ENCODE data around the gene AFDN.

AFDN gene

GRCh38 chr6:167826896-167827582, at the start of gene AFDN:
TSS of gene AFDN (plus strand) at chr6:167826911. CDS start at chr6:167827133, 222 bp downstream.
- no peak for DNase-seq (ENCODE audit: low spot score)

GRCh38 chr6:167778497-167779128, 48.1 kb upstream of the AFDN start:
- DNase-seq (ENCODE audit: low spot score), result no peak

- DNase-seq (ENCODE audit: low spot score), result no peak
Observed at GRCh38 chr6:167779129-167779992, 47.4 kb upstream of the AFDN start.

GRCh38 chr6:167779993-167780655, 46.6 kb upstream of the AFDN start:
- DNase-seq (ENCODE audit: low spot score), result no peak

GRCh38 chr6:167781066-167781767, 45.5 kb upstream of the AFDN start:
- DNase-seq (ENCODE audit: low spot score), result no peak

- DNase-seq (ENCODE audit: low spot score), result no peak
Observed at GRCh38 chr6:167781868-167782267, 44.8 kb upstream of the AFDN start.

- no peak for DNase-seq (ENCODE audit: low spot score)
Observed at GRCh38 chr6:167782698-167783517, 43.8 kb upstream of the AFDN start.

- no peak for DNase-seq (ENCODE audit: low spot score)
Observed at GRCh38 chr6:167786853-167787675, 39.6 kb upstream of the AFDN start.

- no peak for DNase-seq (ENCODE audit: low spot score)
Observed at GRCh38 chr6:167787896-167788562, 38.7 kb upstream of the AFDN start.

- DNase-seq (ENCODE audit: low spot score), result no peak
Observed at GRCh38 chr6:167788563-167788903, 38.2 kb upstream of the AFDN start.

GRCh38 chr6:167789358-167789757, 37.4 kb upstream of the AFDN start:
- no peak for DNase-seq (ENCODE audit: low spot score)

- no peak for DNase-seq (ENCODE audit: low spot score)
Observed at GRCh38 chr6:167791091-167791779, 35.5 kb upstream of the AFDN start.

- no peak for DNase-seq (ENCODE audit: low spot score)
Observed at GRCh38 chr6:167791780-167792478, 34.8 kb upstream of the AFDN start.

- DNase-seq (ENCODE audit: low spot score), result no peak
Observed at GRCh38 chr6:167793421-167793820, 33.3 kb upstream of the AFDN start.

GRCh38 chr6:167794161-167795157, 32.3 kb upstream of the AFDN start:
- DNase-seq (ENCODE audit: low spot score), result no peak

GRCh38 chr6:167795321-167795811, 31.3 kb upstream of the AFDN start:
- DNase-seq (ENCODE audit: low spot score), result no peak

GRCh38 chr6:167795874-167796191, 30.9 kb upstream of the AFDN start:
- no peak for DNase-seq (ENCODE audit: low spot score)

Data from CD4-positive, alpha-beta T cell treated with Interleukin-2 at 100 ng/mL for 4 hours (primary cell).